Activated CD4-positive, alpha-beta T cell treated with anti-CD3 and anti-CD28 coated beads, Interleukin-2, Interleukin-6, amounts not matched to agents 100 ng/mL and 50 ng/mL, durations not matched to agents 16 hours and 8 hours (primary cell): ENCODE results near the gene PTGER3.

Experiments used
- DNase-seq: peaks from one replicate; pipeline ENCODE4 v3.0.0-alpha.2; 2020

PTGER3 gene

DNA sequence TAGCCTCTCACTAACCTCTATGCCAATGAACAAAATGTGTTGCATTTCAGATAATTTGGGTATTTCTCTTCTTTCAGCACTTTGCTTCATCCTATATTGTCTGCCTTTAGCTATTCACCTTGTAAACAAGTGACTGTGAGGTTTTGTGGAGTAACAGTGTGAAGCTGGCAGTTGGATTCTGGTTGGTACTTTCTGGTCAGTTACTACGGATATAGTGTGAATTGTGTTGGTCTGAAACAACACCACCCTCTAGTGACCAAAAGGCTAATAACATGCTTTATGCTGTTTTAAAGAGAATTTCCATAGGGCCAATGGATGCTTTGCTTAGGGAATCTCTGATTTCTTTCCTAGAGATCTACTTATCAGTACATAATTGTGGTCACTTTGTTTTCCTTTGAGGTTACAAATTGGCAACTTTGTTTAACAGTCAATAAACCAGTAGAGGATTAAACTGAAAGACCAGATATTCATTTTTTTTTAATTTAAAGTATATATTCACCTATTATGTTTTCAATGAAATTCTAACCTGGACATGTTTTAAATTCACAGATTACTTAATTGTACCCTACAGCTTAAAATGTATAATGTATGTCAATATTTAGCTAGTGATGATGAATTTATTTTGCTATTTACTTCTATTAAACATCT is 2.5 kb upstream of the PTGER3 start:
- peak; percentile 65 for DNase-seq

DNA sequence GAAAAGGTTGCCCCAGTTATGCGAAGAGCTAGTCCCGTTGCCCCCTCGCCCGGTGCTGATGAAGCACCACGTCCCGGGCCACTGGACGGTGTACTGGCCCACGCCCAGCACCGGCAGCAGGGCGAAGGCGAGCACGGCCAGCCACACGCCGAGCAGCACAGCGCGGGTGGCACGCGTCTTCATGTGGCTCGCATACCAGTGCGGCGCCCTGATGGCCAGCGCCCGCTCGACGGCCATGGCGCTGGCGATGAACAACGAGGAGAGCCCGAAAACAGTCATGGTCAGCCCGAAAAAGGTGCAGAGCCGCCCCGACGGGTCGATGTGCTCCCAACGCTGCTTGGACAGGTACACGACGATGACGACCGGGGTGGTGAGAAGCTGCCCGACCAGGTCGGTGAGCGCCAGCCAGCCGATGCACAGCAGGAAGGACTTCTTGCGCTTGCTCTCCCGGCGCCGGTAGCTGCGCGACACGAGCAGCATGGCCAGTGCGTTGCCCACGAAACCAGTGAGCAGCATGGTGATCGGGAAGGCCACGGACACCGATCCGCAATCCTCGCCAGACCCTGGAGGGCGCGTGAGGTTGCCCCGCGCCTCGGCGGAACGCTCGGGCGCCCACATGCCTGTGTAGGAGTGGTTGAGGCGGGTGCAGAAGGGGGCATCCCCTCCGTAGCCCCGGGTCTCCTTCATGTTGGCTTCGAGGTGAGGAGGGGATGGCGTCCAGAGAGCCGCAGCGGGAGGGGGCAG is 553 bp downstream of the PTGER3 start:
- DNase-seq: no peak

DNA sequence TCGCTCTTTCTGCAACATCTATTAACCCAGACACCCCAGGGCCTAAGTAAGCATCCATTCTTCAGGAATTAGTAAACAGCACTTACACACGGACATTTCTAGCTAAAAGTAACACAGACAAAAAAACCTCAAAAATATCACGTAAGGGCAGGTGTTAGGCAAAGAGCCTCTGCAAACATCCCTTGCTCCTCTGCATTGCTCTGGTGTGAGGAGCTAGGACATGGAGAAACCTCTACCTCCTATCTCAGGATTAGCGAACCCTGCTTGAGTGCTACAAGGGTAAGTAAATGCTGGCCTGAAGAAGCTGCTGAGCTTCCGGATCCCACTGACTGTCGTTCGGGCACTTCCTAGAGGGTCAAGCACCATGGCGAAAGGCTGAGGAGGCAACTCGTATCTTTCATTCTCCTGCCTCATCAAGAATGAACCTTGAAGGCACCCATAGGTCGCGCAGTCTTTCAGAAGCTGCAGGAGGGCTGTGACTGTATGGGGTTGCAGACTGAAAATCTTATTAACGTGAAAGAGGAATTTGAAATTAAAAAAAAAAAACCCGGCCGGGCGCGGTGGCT is 2.1 kb downstream of the PTGER3 start:
- no peak for DNase-seq

DNA sequence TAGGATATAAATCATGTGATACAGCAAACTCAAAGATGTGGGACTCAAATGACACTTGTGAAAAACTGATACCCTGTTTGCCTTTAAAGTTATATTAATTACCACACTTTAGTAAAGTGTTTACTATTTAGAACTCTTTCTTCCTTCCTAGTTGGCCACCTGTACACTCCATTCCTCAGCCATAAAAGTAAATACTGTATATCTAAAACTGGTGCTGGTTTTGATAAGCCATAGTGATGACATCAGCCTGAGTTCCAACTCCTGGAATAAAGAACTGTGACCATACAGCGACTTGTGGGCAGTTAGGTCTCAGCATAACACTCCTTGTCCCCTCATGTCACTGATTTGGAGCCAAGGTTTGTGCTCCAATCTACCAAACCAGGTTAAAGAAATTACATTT is 2.8 kb downstream of the PTGER3 start:
- DNase-seq: no peak

DNA sequence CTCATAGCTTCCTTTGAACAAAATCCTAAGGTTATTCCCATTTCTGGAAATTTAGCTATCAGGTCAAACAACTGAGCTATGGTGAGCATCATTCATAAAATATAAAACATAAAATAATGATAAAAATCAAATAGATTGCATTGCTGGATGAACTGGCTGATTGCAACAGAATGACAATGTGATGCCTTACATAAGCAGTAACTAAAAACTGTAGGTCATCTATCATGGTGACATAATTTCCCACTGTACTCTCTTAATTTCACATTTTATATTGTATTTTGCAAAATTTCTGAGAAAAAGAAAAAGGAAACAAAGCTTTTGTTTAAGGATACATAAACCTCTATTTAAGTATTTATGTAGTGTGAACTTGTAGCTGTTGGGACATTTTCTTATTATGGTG is 4.6 kb downstream of the PTGER3 start:
- no peak for DNase-seq

DNA sequence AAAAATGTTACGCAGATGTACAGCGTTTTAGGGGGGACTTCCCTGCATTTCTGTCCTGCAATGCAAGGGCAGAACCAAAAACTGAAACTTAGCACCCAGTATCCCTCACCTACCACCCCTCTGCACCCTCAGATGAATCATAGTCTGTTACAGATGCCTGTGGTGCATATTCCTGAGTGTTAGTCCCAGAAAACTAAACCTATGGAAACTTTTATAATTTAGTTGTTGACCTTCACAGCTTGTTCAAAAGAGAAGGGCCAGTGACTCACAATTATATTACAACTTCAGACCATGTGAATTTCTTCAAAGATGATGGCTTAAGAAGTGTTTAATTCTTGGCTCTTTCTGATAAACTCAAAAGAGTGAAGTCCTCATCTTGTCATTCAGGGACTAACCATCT is 5.8 kb downstream of the PTGER3 start:
- DNase-seq: no peak

DNA sequence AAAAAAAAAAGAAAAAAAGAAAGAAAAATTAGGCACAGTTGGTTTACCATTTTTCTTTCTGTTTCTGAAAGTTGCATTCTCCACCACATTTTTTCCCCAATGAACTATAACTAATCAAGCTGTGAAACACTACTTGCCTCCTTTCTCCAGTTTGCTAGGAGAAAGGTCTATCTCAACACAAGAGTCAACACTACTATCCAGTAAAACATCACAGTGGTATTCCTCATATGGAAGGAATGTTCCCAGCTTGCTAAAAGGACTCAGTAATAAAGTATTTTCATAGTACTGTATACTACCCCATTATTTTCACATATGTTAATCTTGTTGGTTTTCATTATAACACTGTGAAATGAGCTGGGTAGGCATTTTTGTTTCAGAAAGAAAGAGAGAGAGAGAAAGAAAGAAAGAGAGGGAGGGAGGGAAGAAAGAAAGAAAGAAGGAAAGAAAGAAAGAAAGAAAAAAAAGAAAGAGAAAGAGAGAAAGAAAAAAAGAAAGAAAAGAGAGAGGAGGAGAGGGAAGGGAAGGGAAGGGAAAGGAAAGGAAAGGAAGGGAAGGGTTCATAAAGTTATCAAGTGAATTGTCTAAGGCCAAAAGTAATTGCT is 7.9 kb downstream of the PTGER3 start:
- DNase-seq: no peak

DNA sequence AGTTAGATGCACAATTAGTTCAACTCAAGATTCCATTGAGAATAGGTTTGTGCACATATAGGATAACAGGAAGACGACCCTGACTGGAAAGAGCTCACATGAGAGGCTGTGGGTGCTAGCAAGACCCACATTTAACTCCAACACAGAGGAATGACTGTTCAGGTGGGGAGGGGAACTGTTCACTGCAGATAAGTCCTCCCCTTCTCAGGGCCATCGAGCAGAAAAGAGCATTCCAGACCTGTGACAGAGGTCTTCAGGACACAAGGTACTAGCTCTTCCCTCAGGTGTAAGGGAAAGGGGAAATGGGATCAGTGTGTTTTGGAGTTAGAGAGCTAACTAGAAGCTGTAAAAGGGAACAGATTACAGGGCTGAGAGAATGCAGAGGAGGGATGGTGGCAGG is 8.7 kb downstream of the PTGER3 start:
- DNase-seq: no peak

DNA sequence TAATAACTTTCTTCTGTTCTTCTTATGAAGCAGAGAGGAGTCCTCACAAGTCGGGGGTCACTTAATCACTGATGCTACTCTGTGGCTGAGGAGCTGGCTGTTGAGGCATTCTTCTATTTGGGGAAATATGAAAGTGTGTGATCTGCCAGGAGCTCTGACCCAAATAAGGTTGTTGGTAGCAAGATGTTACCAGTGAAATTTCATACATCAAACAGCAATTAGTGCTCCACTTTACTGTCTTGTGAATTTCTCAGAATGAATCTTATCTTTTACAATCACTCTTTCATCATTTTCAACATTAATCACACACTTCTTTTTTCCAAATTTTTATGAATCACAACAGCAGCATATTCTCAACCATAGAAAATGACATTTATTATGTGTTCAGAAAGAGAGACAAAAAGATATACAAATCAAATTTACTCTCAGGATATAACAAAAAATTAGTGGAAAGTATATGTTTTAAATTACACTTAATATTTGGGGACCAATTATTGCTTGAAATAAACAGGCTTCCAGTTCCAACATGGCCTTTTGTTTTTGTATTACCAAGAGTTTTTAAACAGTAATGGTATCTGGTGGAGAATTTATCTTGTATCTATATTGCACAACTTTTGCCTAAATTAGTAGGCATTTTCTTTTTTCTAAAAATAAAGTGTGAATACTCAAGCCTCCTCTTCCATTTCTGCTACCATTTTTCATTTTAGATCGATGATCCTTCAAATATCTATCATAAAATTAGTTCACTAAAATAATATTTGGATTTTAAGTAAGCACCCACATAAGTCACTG is 9.6 kb downstream of the PTGER3 start:
- DNase-seq: peak; percentile 15

DNA sequence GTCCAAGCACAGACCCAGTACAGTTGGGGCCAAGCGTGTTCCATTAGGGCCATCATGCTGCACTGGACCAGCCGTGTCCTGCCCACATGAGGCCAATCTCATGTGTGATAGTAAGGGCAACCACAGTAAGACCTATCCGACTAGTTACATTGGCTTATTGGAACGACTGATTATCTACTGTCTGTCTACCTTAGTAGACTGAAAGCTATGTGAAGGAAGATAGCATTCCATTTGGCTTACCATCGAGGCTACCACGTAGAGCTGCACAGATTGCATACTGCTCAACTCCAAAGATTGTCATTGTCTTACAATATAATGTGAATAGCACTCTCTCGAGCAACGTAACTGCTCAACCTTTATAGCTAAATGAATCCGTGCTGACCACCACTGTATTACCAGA is 10.6 kb downstream of the PTGER3 start:
- DNase-seq: no peak

DNA sequence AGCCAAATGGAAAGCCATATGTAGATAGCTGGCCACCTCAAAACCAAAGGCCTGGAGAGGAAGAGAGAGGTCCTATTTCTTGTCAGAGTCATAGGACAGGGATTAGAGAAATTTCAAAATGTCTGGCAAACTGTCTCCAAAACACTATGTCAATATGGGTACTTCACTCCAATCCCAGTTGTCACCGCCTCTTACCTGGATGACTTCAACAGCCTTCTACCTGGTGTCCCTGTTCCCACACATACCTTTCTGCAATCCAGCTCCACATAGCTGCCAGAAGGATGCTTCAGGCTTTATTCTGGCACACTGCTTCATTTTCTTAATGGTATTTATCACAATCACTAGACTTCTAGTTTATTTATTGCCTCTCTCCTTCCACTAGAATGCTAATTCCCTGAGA is 14.5 kb downstream of the PTGER3 start:
- no peak for DNase-seq

DNA sequence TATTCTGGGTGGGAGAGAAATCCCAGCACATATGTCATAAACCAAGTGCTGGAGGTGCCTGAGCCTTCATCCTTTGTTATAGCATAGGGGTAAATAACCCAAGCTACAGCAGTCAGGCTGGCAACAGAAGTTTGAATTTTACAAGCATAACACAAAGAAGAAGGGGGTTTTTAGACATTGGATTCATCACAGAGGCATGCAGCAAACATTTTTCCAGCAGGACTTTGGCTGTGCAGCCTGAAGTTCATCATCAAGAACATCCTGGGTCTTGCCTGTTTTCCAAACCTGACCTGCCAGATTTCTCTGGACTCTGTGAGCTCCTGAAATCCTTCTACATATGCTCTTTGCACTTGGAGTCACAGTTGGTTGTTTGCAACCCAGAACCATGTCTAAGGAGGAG is 16.2 kb downstream of the PTGER3 start:
- no peak for DNase-seq

DNA sequence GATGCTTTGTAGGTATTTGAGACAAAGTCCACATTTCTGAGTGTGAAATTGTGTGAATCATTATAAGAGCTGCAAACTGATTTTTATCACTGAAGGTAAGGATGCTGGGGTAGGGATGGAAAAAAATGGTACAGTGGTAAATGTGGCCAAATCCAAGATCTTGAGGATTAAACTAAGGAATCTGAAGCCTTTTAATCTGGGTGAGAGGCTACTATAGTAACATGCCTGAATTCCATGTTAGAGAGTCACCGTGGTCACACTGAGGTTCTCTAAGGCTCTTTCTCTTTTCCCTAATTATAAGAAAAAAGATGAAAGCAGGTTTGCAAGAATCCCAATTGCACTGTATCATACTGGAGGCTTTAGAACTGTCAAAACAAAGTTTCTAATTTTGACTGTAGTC is 17.6 kb downstream of the PTGER3 start:
- DNase-seq: no peak

DNA sequence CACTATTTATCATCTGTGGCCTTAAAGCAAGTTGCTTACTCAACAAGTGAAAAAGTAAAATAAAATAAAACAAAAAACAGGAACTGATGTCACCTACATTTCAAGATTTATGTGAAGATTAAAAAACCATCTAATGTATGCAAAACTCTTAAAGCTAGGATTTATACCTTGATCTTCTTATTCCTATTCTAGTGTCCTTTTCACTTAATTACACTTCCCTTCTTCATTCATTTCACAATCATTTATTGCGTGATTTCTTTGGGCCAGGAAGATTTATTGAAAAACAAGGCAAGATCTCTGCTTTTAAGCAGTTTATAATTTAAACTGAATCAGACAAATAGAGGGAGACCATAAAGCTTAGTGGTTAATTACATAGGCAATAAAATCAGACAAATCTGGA is 18.6 kb downstream of the PTGER3 start:
- DNase-seq: no peak

DNA sequence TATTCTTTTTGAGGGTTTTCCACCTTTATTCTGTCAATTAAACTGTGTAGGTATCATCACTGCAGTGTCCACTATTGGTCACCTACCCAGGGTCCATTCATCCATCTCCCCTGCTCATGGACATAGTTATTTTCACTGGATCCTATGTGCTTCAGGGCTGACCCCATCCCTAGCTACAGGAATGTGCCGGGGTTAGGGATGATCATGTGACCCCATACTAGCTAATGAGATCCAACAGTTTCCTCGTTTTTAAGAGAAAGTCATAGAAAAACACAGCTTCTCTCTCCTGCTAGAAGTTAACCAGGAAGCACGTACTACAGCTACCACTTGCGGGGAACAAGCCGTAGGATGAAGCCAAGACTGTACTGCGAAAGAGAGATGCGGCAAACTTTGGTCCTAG is 19.6 kb downstream of the PTGER3 start:
- no peak for DNase-seq

DNA sequence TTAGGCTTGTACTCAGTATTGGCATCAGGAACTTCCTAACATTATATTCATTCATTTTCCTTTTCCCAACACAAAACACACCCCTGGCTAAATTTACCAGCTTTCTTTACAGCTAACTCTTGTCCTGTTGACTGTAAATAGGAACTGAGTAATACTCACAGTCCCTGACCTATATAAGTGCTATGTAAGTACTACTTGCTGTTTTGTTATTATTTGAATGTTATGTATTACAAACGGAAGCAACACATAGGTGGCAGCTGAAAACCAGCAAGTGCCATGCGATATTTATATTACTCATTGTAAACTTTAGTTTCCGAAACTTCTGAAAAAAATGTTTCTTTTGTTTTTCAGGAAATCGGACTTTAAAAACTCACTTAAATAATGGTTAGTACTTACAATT is 21.5 kb downstream of the PTGER3 start:
- no peak for DNase-seq

DNA sequence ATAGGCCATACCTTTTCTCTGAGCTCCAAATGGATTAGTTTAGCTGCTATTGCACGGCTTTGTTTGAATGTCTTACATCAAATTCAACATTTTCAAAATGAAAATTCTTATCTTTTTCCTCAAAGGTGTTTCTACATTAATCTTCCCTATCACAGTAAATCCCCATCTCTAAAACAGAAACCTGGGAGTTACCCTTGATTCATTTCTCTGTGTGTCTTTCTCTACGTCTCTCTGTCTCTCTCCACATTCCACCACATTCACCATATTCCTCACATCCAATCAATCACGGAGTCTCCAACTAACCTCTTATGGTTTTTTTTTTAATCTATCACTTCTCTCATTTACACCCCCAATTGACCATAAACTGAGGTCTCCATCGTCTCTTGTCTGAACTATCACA is 24.1 kb downstream of the PTGER3 start:
- no peak for DNase-seq

DNA sequence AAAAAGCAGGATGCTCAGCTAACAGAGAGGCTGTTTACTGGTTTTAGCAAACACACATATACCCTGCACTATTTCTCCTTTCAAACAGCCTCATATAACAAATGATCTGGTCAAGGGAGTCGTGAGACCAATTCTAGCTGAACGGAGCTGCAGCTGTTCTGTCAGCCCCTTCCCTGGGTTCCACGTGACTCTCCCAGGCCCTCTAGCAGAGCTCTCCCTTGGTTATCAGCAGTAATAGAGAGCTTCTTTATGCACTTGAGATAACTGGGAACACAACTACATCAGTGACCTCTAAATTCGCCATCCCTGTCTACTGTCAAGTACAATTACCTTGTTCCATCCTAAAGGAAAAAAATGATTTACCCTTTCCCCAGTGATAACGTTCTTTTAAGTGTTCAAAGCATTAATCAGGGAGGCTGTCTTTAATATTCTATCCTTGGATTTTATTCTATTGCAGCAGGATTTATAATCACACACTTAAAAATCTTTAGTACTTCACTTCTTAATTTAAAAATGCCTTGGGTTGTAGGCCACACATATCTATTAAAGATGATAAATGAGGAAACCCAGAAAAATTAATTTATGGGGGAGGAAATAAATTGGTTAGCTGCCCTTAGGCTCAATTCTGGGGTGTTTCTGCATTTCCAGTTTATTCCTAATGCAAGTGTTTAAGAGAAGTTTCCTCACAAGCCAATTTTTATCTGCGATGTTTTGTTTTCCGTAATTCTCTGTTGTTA is 28.2 kb downstream of the PTGER3 start:
- no peak for DNase-seq

DNA sequence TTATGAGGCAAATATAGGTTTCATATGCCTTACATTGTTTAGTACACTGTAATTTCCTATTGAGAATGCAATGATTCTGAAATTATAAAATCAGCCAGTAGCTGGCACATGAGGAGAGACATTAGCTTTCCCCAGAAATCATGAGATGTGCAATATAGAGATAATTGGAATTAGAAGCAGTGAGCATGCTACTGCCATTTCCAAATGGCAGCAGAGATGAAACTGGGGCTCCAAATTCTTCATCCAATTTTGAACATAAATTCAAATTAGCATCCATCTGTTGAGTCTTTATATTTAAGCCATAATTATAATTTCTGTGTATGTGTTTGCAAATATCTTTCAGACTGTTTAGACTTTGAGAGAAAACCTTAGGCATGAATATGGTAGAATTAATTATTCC is 28.8 kb downstream of the PTGER3 start:
- no peak for DNase-seq

DNA sequence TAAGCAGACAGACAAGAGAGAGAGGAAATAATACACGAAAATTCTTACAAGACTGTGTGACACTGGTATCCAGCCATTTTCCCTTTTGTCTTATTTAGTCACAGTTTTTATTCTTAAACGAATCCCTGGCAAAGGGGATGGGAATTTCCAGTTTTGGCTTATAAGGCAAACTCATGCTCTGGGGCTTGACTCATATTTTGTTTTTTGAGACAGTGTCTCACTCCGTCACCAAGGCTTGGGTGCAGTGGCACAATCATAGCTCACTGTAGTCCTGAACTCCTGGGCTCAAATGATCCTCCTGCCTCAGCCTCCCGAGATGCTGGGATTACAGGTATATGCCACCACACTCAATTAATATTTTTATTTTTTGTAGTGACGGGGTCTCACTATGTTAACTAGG is 31.9 kb downstream of the PTGER3 start:
- DNase-seq: no peak

DNA sequence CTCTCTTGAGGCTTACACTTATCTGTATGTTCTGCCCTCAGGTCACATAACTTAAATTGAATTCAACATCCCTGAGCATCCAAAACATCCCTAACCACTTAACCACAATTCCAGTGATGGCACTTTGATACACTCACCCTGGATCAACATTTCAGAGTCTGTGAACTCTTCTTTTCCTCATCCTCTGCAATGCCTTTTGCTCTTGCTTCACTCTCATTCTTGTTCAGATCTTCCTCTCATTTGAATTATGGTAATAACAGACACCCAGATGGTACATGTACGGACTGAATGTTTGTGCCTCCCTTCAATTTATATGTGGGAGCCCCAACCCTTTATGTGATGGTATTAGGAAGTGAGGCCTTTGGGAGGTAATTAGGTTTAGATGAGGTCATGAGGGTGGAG is 33.4 kb downstream of the PTGER3 start:
- DNase-seq: no peak

DNA sequence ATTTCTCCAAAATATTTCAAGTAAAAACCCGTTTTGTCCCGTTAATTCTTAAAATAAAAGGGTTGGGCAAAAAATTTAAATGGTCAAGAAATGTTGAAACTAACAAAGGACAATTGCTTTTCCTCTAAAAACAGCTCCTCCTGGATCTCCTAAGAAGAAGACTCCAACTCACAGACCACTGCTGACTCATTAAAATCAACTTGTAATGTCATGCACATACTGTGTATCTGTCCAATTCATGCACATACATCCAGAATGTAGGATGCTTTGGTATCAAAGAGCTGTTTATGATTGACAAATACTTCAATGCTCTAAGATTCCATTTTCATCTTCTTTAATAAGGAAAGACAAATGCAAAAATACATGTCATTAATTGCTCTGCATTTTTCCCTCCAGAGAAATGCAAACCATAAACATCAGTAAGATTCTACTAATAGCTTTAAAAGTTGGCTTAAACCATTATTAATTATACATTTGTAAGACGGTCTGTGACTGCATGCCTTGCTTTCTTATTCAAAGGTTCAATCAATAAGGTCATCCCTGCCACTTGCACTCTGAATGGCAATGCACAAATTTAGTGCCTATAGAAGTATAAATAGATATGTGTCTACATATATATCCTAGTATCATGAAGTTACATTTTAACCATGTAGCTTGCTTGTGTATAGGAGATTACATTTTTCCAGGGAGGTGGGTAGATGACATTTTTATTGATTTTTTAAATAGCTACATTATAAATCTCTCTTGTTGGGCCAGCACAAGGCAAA is 44.7 kb downstream of the PTGER3 start:
- DNase-seq: no peak
